ENCODE measurements around the gene FBP1. TPM values are rescaled to one million over a fixed set of nuclear protein-coding genes. Genes with fewer than 3 reads are reported as not detected.

Gene FBP1
- total RNA-seq, 4 donors from 2014 or later, result 0.46 to 3.5 (median 1.7) TPM; not detected in 1

- H3K27me3 ChIP-seq, result no peaks in the 10 kb centered on the region
- TF ChIP-seq CTCF (IDR thresholded peaks at IDR 0.05 in 4 of 5, conservative IDR thresholded peaks at IDR 0.05 in 1 of 5), result no peak
- TF ChIP-seq POLR2A (IDR thresholded peaks at IDR 0.05), result no peak
- in situ Hi-C loops (cut with MboI; ENCODE audit: low sequenced_read_pairs in 4 of 4) (no loop called here), intact Hi-C loops (cut with DNase I; ENCODE audit: low total_unique reads) (no loop called here)
- H3K36me3 ChIP-seq, result no peaks in the 10 kb centered on the region
- ATAC-seq, result no peak
- H3K9me3 ChIP-seq, result no peaks in the 10 kb centered on the region
- H3K4me1 ChIP-seq, result no peaks in the 10 kb centered on the region
- no peak for DNase-seq
- no peak overlapping the region for H3K4me3 ChIP-seq
- H3K27ac ChIP-seq, result no peak overlapping the region
Measured at GRCh38 chr9:94645901-94646300, 6.6 kb upstream of the FBP1 start.

- Histone ChIP-seq H3K9me3 (no peaks in the 10 kb centered on the region), H3K27ac (no peak overlapping the region), H3K4me1 (no peaks in the 10 kb centered on the region), H3K36me3 (no peaks in the 10 kb centered on the region), H3K27me3 (peaks cover 0 to 4% (median 3%) of the 10 kb centered on the region in 3 donors), H3K4me3 (no peak overlapping the region)
- in situ Hi-C loops (cut with MboI; ENCODE audit: low sequenced_read_pairs in 4 of 4) (no loop called here), intact Hi-C loops (cut with DNase I; ENCODE audit: low total_unique reads) (no loop called here)
- no peak for TF ChIP-seq POLR2A (IDR thresholded peaks at IDR 0.05)
- DNase-seq, result no peak
- ATAC-seq, result no peak
Measured at GRCh38 chr9:94644543-94644942, 5.2 kb upstream of the FBP1 start.

GRCh38 chr9:94643741-94644140 is 4.4 kb upstream of the FBP1 start:
- in situ Hi-C loops (cut with MboI; ENCODE audit: low sequenced_read_pairs in 4 of 4) (no loop called here), intact Hi-C loops (cut with DNase I; ENCODE audit: low total_unique reads) (no loop called here)
- Histone ChIP-seq H3K4me1 (peaks cover 0 to 8% of the 10 kb centered on the region in 2 donors), H3K27ac (no peak overlapping the region), H3K27me3 (peaks cover 4 to 12% (median 11%) of the 10 kb centered on the region in 3 donors), H3K9me3 (no peaks in the 10 kb centered on the region), H3K4me3 (no peak overlapping the region), H3K36me3 (no peaks in the 10 kb centered on the region)
- no peak for ATAC-seq
- no peak for DNase-seq
- no peak for TF ChIP-seq POLR2A (IDR thresholded peaks at IDR 0.05)
- no peak for TF ChIP-seq CTCF (IDR thresholded peaks at IDR 0.05 in 4 of 5, conservative IDR thresholded peaks at IDR 0.05 in 1 of 5)

GRCh38 chr9:94643176-94643575 is 3.9 kb upstream of the FBP1 start:
- in situ Hi-C loops (cut with MboI; ENCODE audit: low sequenced_read_pairs in 4 of 4) (no loop called here), intact Hi-C loops (cut with DNase I; ENCODE audit: low total_unique reads) (no loop called here)
- Histone ChIP-seq H3K4me1 (peaks cover 0 to 8% of the 10 kb centered on the region in 2 donors), H3K9me3 (no peaks in the 10 kb centered on the region), H3K4me3 (no peak overlapping the region), H3K27me3 (peaks cover 6 to 17% (median 16%) of the 10 kb centered on the region in 3 donors), H3K36me3 (no peaks in the 10 kb centered on the region), H3K27ac (no peak overlapping the region)
- DNase-seq, result no peak
- ATAC-seq, result no peak
- TF ChIP-seq CTCF (IDR thresholded peaks at IDR 0.05 in 4 of 5, conservative IDR thresholded peaks at IDR 0.05 in 1 of 5), result no peak
- TF ChIP-seq POLR2A (IDR thresholded peaks at IDR 0.05), result no peak

- in situ Hi-C loops (cut with MboI; ENCODE audit: low sequenced_read_pairs in 4 of 4) (no loop called here), intact Hi-C loops (cut with DNase I; ENCODE audit: low total_unique reads) (no loop called here)
- no peak for TF ChIP-seq CTCF (IDR thresholded peaks at IDR 0.05 in 4 of 5, conservative IDR thresholded peaks at IDR 0.05 in 1 of 5)
- no peak for TF ChIP-seq POLR2A (IDR thresholded peaks at IDR 0.05)
- H3K4me3 ChIP-seq, result no peak overlapping the region
- no peak overlapping the region for H3K27ac ChIP-seq
- DNase-seq (no peak), ATAC-seq (no peak)
- H3K9me3 ChIP-seq, result no peaks in the 10 kb centered on the region
- peaks cover 6 to 23% (median 22%) of the 10 kb centered on the region in 3 donors for H3K27me3 ChIP-seq
- no peaks in the 10 kb centered on the region for H3K36me3 ChIP-seq
- H3K4me1 ChIP-seq, result peaks cover 0 to 8% of the 10 kb centered on the region in 2 donors
Measured at GRCh38 chr9:94642501-94642900, 3.2 kb upstream of the FBP1 start.
